NB4 (cell line): ENCODE data around the gene OPTN.

Experiments
- POLR2A ChIP-seq: IDR thresholded peaks from 2 replicates; pipeline ENCODE4 v1.6.1; 2011; ENCODE audit warnings: mild to moderate bottlenecking; ENCODE audit not compliant: insufficient read length; ENCODE audit errors: extremely low read depth
- TF ChIP-seq, protein P1 (sequence below): IDR thresholded peaks from one replicate; pipeline ENCODE4 v1.5.1; 2012; ENCODE audit warnings: low read depth, low read length
- TF ChIP-seq, protein P2 (sequence below): IDR thresholded peaks from 2 replicates; pipeline ENCODE4 v1.6.1; 2011; ENCODE audit warnings: low read depth, low read length

DNA sequence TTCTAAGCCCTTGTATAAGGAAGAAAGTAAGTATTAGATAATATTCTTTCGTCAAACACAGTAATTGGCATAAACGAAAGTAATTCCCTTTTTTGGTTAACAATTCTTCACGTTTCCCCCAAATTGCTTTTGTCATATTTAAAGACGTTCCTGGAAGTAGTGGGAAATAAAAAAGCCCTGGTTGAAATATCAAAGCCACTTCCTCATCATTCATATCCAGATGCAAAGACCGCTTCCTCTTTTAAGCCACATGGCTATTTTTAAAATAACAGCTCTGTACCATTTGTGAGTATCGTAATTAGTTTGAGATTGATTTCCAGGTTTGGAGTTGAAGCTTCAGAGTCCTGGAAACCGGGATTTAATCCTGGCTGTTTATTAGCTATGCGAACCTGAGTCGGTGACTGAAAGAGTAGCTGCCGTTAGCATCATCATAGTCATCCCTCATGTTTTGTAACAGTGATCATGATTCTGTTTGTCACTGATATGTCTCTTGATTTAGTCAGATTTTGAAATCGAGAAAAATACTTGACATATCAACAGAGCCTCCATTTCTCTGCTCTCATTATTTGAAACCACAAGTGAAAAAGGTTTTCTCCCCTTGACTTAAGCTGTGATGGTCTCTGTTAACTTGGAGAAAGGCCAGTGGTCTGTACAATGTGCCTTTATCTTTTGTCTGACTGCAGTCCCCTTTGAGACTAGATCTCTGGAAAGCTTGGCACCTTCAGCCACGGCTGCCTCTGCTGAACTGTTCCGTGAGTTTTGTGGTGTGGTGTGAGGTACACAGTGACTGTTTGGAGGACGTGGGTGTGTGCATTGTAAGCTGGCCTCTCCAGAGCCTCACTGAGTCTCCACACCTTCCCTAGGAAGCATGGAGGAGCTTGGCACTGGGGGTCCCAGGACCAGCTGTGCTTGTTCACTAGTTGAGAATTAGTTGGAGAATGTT lies 18.1 kb downstream of the OPTN start:
- no peak for TF ChIP-seq POLR2A
- TF ChIP-seq, protein P1, sequence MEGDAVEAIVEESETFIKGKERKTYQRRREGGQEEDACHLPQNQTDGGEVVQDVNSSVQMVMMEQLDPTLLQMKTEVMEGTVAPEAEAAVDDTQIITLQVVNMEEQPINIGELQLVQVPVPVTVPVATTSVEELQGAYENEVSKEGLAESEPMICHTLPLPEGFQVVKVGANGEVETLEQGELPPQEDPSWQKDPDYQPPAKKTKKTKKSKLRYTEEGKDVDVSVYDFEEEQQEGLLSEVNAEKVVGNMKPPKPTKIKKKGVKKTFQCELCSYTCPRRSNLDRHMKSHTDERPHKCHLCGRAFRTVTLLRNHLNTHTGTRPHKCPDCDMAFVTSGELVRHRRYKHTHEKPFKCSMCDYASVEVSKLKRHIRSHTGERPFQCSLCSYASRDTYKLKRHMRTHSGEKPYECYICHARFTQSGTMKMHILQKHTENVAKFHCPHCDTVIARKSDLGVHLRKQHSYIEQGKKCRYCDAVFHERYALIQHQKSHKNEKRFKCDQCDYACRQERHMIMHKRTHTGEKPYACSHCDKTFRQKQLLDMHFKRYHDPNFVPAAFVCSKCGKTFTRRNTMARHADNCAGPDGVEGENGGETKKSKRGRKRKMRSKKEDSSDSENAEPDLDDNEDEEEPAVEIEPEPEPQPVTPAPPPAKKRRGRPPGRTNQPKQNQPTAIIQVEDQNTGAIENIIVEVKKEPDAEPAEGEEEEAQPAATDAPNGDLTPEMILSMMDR: no peak
- TF ChIP-seq, protein P2, sequence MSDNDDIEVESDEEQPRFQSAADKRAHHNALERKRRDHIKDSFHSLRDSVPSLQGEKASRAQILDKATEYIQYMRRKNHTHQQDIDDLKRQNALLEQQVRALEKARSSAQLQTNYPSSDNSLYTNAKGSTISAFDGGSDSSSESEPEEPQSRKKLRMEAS: no peak
